ENCODE results near the gene HMCN1.

Gene HMCN1

GRCh38 chr1:185957441-185958363 is 223.5 kb downstream of the HMCN1 start:
- Mint-ChIP-seq H3K4me3 (no peak overlapping the region), H3K4me1 (ENCODE audit: low read depth) (no peaks in the 10 kb centered on the region), H3K27me3 (peaks cover 6% of the 10 kb centered on the region), H3K9me3 (no peaks in the 10 kb centered on the region), H3K36me3 (ENCODE audit: low read depth) (no peaks in the 10 kb centered on the region), H3K27ac (no peak overlapping the region)

DNA sequence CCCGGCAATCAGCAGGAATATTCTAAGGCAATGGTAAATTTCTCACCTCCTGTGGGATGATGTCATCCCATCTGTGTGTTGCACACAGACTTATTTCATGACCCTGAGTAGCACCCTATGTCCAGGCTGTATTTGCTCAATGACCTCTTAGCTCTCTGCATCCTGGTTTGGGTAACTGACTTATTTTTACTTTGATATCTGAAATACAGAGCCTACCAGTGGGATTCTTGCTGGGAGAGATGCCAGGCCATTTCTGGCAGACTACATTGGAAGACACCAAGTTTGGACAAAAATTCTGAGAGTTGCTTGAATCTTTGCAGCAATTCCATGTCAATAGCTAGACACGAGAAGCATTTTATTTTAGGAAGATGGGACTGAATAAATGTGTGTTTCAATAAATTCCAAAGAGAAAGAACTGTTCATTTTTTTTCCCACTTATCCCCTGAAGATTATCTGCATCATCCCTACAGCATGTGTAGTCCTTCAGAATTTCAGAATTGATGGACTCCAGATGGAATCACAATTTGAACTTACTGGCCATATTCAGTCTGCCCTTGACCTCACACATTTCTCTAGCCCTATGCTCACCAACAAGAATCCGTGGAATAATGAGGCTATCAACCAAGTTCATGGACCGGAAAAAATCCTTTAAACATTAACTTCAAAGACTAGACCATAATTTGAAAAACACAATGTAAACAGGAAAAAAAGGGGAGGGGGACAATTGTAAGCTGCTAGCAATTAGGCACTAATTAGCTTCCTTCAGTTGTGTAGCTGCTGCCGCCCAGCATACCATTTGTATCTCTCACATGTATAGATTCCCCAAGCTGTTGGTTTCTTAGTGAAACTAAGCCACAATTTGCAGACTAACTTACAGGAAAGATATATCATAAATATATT is 226.5 kb downstream of the HMCN1 start:
- Mint-ChIP-seq H3K9me3 (no peaks in the 10 kb centered on the region), H3K36me3 (ENCODE audit: low read depth) (no peaks in the 10 kb centered on the region), H3K27ac (no peak overlapping the region), H3K4me3 (no peak overlapping the region), H3K4me1 (ENCODE audit: low read depth) (no peaks in the 10 kb centered on the region), H3K27me3 (peaks cover 6% of the 10 kb centered on the region)

- H3K9me3 Mint-ChIP-seq = no peaks in the 10 kb centered on the region
- H3K27me3 Mint-ChIP-seq = peaks cover 6% of the 10 kb centered on the region
- H3K4me1 Mint-ChIP-seq (ENCODE audit: low read depth) = no peaks in the 10 kb centered on the region
- H3K4me3 Mint-ChIP-seq = no peak overlapping the region
- H3K27ac Mint-ChIP-seq = no peak overlapping the region
- no peaks in the 10 kb centered on the region for H3K36me3 Mint-ChIP-seq (ENCODE audit: low read depth)
These were observed 227.5 kb downstream of the HMCN1 start for GRCh38 chr1:185961664-185962063.

DNA sequence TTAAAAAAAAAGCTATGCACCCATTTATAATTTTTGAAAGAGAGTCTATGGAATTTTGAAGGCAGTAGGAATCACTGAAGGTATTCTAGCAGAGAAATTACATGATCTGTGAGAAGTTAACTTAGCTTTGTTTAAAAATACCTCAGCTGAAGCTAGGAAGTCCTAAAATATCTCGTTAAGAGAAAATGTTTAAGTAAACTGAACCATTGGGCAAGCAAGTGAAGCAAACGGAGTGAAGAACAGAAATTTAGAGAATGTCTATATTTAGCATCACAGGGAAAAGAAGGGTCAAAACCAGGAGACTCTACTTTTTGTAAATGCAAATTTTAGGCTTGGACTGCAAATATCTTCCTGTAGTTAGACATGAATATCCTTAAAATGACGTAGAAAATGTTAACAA is 230.8 kb downstream of the HMCN1 start:
- H3K27me3 Mint-ChIP-seq = peaks cover 12% of the 10 kb centered on the region
- H3K4me3 Mint-ChIP-seq = no peak overlapping the region
- no peaks in the 10 kb centered on the region for H3K36me3 Mint-ChIP-seq (ENCODE audit: low read depth)
- no peak overlapping the region for H3K27ac Mint-ChIP-seq
- no peaks in the 10 kb centered on the region for H3K4me1 Mint-ChIP-seq (ENCODE audit: low read depth)
- no peaks in the 10 kb centered on the region for H3K9me3 Mint-ChIP-seq

DNA sequence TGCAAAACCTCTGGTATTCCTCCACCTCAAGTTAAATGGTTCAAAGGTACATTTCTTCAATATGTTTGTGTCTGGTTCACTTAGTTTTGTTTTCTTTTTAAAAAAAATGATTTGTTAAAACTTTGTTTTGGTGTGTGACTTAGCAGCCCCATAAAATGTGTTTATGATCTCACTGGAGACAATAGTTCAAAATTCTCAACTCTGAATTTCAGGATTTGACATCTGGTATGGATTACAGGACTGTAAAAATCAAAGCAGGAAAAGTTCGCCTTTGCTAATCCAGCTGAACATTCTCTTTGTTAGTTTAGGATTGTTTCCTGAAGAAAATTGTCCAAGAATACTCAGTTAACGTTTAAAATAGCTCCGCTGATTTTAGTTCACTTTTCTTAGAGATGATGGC is 231.7 kb downstream of the HMCN1 start:
- Mint-ChIP-seq H3K4me3 (no peak overlapping the region), H3K4me1 (ENCODE audit: low read depth) (no peaks in the 10 kb centered on the region), H3K27me3 (peaks cover 11% of the 10 kb centered on the region), H3K27ac (no peak overlapping the region), H3K9me3 (no peaks in the 10 kb centered on the region), H3K36me3 (ENCODE audit: low read depth) (no peaks in the 10 kb centered on the region)

GRCh38 chr1:185966471-185966870 is 232.3 kb downstream of the HMCN1 start:
- Mint-ChIP-seq H3K27ac (no peak overlapping the region), H3K9me3 (no peaks in the 10 kb centered on the region), H3K27me3 (peaks cover 9% of the 10 kb centered on the region), H3K4me1 (ENCODE audit: low read depth) (no peaks in the 10 kb centered on the region), H3K4me3 (no peak overlapping the region), H3K36me3 (ENCODE audit: low read depth) (no peaks in the 10 kb centered on the region)

- Mint-ChIP-seq H3K4me1 (ENCODE audit: low read depth) (no peaks in the 10 kb centered on the region), H3K9me3 (no peaks in the 10 kb centered on the region), H3K27me3 (peaks cover 16% of the 10 kb centered on the region)
These were observed 234.8 kb downstream of the HMCN1 start for GRCh38 chr1:185969028-185969427.

GRCh38 chr1:185969524-185969991 is 235.4 kb downstream of the HMCN1 start:
- Mint-ChIP-seq H3K36me3 (ENCODE audit: low read depth) (no peaks in the 10 kb centered on the region), H3K4me3 (no peak overlapping the region), H3K27me3 (peaks cover 16% of the 10 kb centered on the region), H3K4me1 (ENCODE audit: low read depth) (no peaks in the 10 kb centered on the region), H3K9me3 (no peaks in the 10 kb centered on the region), H3K27ac (no peak overlapping the region)

More at GRCh38 chr1:185969028-185969427, 234.8 kb downstream of the HMCN1 start:
- Mint-ChIP-seq H3K36me3 (ENCODE audit: low read depth) (no peaks in the 10 kb centered on the region), H3K27ac (no peak overlapping the region), H3K4me3 (no peak overlapping the region)

DNA sequence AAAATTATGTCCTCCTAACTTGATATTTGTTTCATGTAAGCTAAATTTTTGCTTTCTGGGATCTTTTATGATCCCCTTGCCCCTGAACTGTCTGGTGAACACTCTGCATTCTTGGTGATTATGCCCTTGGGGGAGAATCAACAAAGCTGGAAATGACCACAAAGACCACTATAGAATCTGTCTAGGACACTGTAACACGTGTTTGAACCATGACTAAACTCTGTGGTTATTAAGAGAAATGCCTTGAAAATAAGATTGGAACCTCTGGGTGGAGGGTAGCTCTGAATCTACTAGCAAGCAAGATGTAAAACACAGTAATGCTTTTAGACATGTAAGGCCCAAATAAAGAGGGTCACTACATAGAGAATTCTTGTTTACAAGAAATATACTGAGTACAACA is 237.5 kb downstream of the HMCN1 start:
- Mint-ChIP-seq H3K4me1 (ENCODE audit: low read depth) (no peaks in the 10 kb centered on the region), H3K27me3 (peaks cover 23% of the 10 kb centered on the region), H3K36me3 (ENCODE audit: low read depth) (no peaks in the 10 kb centered on the region), H3K27ac (no peak overlapping the region), H3K4me3 (no peak overlapping the region), H3K9me3 (no peaks in the 10 kb centered on the region)

GRCh38 chr1:185972096-185972850 is 238.1 kb downstream of the HMCN1 start:
- H3K27me3 Mint-ChIP-seq = peaks cover 23% of the 10 kb centered on the region
- H3K9me3 Mint-ChIP-seq = no peaks in the 10 kb centered on the region
- H3K36me3 Mint-ChIP-seq (ENCODE audit: low read depth) = no peaks in the 10 kb centered on the region
- no peak overlapping the region for H3K27ac Mint-ChIP-seq
- no peak overlapping the region for H3K4me3 Mint-ChIP-seq
- no peaks in the 10 kb centered on the region for H3K4me1 Mint-ChIP-seq (ENCODE audit: low read depth)

DNA sequence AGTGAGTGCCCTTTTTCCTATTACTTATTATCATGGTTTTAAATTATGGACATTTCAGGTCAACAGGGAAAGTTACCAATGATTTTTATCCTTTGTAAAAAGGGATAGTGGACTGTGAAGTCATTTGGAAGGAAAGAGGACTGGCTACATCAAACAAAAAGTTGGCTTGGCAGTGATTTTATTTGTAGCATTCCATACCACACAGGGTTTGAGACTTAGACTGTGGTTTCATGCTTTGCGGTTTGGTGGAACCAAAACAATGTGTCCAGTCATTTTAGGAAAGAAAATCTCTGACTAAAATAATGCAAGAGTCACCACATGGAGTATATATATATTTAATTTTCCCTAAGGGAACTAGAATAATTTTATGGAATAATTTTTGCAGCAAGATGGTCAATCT is 239.5 kb downstream of the HMCN1 start:
- H3K36me3 Mint-ChIP-seq (ENCODE audit: low read depth) = no peaks in the 10 kb centered on the region
- no peaks in the 10 kb centered on the region for H3K9me3 Mint-ChIP-seq
- H3K27ac Mint-ChIP-seq = no peak overlapping the region
- H3K27me3 Mint-ChIP-seq = peaks cover 23% of the 10 kb centered on the region
- no peak overlapping the region for H3K4me3 Mint-ChIP-seq
- no peaks in the 10 kb centered on the region for H3K4me1 Mint-ChIP-seq (ENCODE audit: low read depth)

GRCh38 chr1:185974367-185975170 is 240.4 kb downstream of the HMCN1 start:
- no peaks in the 10 kb centered on the region for H3K36me3 Mint-ChIP-seq (ENCODE audit: low read depth)
- no peak overlapping the region for H3K4me3 Mint-ChIP-seq
- H3K4me1 Mint-ChIP-seq (ENCODE audit: low read depth) = no peaks in the 10 kb centered on the region
- H3K9me3 Mint-ChIP-seq = no peaks in the 10 kb centered on the region
- no peak overlapping the region for H3K27ac Mint-ChIP-seq
- H3K27me3 Mint-ChIP-seq = peaks cover 19% of the 10 kb centered on the region

DNA sequence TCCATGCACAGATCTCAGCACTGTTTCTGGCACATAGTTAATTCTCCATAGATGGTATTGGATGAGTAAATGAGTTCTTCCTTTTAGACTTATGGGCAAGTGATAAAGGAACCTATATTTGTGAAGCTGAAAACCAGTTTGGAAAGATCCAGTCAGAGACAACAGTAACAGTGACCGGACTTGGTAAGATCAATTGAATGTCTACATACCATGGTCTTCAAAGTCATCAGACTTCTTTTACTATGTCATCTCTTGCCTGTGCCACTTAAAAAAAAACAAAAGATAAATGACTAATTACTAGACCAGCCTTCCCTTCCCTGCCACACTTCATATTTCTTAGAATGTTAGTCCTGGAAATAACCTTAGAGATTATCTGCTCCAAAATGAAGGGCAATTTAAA is 246.7 kb downstream of the HMCN1 start:
- H3K9me3 Mint-ChIP-seq = no peaks in the 10 kb centered on the region
- H3K4me3 Mint-ChIP-seq = no peak overlapping the region
- H3K36me3 Mint-ChIP-seq (ENCODE audit: low read depth) = no peaks in the 10 kb centered on the region
- H3K27me3 Mint-ChIP-seq = peaks cover 8% of the 10 kb centered on the region
- no peak overlapping the region for H3K27ac Mint-ChIP-seq
- H3K4me1 Mint-ChIP-seq (ENCODE audit: low read depth) = no peaks in the 10 kb centered on the region
